ENCODE results near the gene SOX10. TPM values are rescaled to one million over a fixed set of nuclear protein-coding genes. Genes with fewer than 3 reads are reported as not detected.

SOX10 gene
- total and polyA plus RNA-seq, 2 of the 13 experiments (the other 11 are each of a cell fraction or from before 2014, with no cell fraction given): not detected

GRCh38 chr22:38017939-38018885 lies 33.9 kb upstream of the SOX10 start (continued):
- TF ChIP-seq ZNF687 (CRISPR knock-in tag; IDR thresholded peaks at IDR 0.05) (0 out of 2 replicates have a peak, but pooled peaks have one; percentile 7), KLF11 (CRISPR knock-in tag; IDR thresholded peaks at IDR 0.05) (no peak), SP5 (CRISPR knock-in tag; IDR thresholded peaks at IDR 0.05; ENCODE audit: borderline replicate concordance, low read depth) (no peak), KDM6A (CRISPR knock-in tag; IDR thresholded peaks at IDR 0.05; ENCODE audit: low read depth) (no peak), ZSCAN12 (CRISPR knock-in tag; IDR thresholded peaks at IDR 0.05) (no peak), SRSF9 (IDR thresholded peaks at IDR 0.05; ENCODE audit: borderline replicate concordance, insufficient read depth, low read depth, low read length, poor library complexity, severe bottlenecking) (no peak), GTF2F1 (IDR thresholded peaks at IDR 0.05; ENCODE audit: low read length) (no peak), SP140L (CRISPR knock-in tag; IDR thresholded peaks at IDR 0.05; ENCODE audit: borderline replicate concordance) (no peak), KDM1A (CRISPR knock-in tag; IDR thresholded peaks at IDR 0.05) (no peak), RXRB (CRISPR knock-in tag; IDR thresholded peaks at IDR 0.05; ENCODE audit: borderline replicate concordance) (no peak), ZSCAN21 (CRISPR knock-in tag; IDR thresholded peaks at IDR 0.05; ENCODE audit: borderline replicate concordance) (no peak), ZNF30 (CRISPR knock-in tag; IDR thresholded peaks at IDR 0.05) (no peak), CTCF (CRISPR knock-in tag; IDR thresholded peaks at IDR 0.05) (peak; percentile 32), SMAD3 (CRISPR knock-in tag; IDR thresholded peaks at IDR 0.05) (no peak), ATF2 (CRISPR knock-in tag; IDR thresholded peaks at IDR 0.05) (no peak), LCORL (IDR thresholded peaks at IDR 0.05) (no peak), LCORL (CRISPR knock-in tag; IDR thresholded peaks at IDR 0.05) (peak; percentile 35; the same call in 1 of the 2 replicates), SUZ12 (IDR thresholded peaks at IDR 0.05; ENCODE audit: low read depth, low read length) (no peak)

Measured in HepG2 (cell line).